Right lobe of liver (tissue), 4 donors: ENCODE data around the gene HRH2.

Experiments
- CTCF ChIP-seq, 4 donors: fragments of 200-600 bp in 3 of 4; fragments of 450-650 bp in 1 of 4; IDR thresholded peaks; one replicate each; pipeline versions ENCODE4 v1.5.1 to v1.8.0; 2016 to 2022; ENCODE audit warnings: antibody characterized with exemption in 4 of 4, mild to moderate bottlenecking in 2 of 4
- POLR2A ChIP-seq: fragments of 450-650 bp; IDR thresholded peaks from one replicate; pipeline ENCODE4 v1.6.1; 2017; ENCODE audit warnings: antibody characterized with exemption, mild to moderate bottlenecking
- donor health status: DM: no; HTN: no; CAD: no.
- donor health status: DM: no; HTN: no; CAD: no.
- donor health status: DM: no; HTN: yes; CAD: no.

GRCh38 chr5:175692996-175693710 is 35.3 kb downstream of the HRH2 start:
- TF ChIP-seq CTCF (IDR thresholded peaks at IDR 0.05): no peak
- TF ChIP-seq POLR2A: no peak
